Upper lobe of left lung (tissue), 6 donors: ENCODE measurements around the gene TNNT2. TPM values are rescaled to one million over a fixed set of nuclear protein-coding genes. Genes with fewer than 3 reads are reported as not detected.

ENCODE experiments used
- ATAC-seq, 2 donors: fragments of 200-7000 bp; cut with Tn5 transposase; one replicate each; pipeline ENCODE4 v1.9.1; 2022; ENCODE audit warnings: mild to moderate bottlenecking in 2 of 2, moderate library complexity in 2 of 2; ENCODE audit not compliant: low FRiP score in 2 of 2
- DNase-seq, 2 donors: peaks; one replicate each; pipeline ENCODE4 v3.0.0-alpha.2; 2019 to 2020
- H3K27ac ChIP-seq, 4 donors: fragments of 200-600 bp; sonication (generic); one replicate each; pipeline ENCODE4 v1.5.1; 2016 to 2019
- H3K27me3 ChIP-seq, 4 donors: fragments of 200-600 bp; sonication (generic); one replicate each; pipeline ENCODE4 v1.5.1; 2017 to 2019
- H3K36me3 ChIP-seq, 4 donors: fragments of 200-600 bp; sonication (generic); one replicate each; pipeline ENCODE4 v1.5.1; 2016 to 2019
- H3K4me1 ChIP-seq, 4 donors: fragments of 200-600 bp; sonication (generic); one replicate each; pipeline ENCODE4 v1.5.1; 2018 to 2019
- H3K4me3 ChIP-seq, 4 donors: fragments of 200-600 bp; sonication (generic); one replicate each; pipeline ENCODE4 v1.5.1; 2017 to 2019; ENCODE audit warnings: mild to moderate bottlenecking in 2 of 4, moderate library complexity in 1 of 4
- H3K9me3 ChIP-seq, 4 donors: fragments of 200-600 bp; sonication (generic); one replicate each; pipeline ENCODE4 v1.5.1; 2018 to 2019
- EP300 ChIP-seq, 4 donors: sonication (generic); formaldehyde crosslinking; IDR thresholded peaks; one replicate each; pipeline ENCODE4 v1.5.1; 2017; ENCODE audit warnings: antibody characterized with exemption in 4 of 4, control low read depth in 2 of 4
- POLR2A ChIP-seq, 4 donors: fragments of 450-650 bp; IDR thresholded peaks; one replicate each; pipeline ENCODE4 v1.5.1; 2016 to 2017; ENCODE audit warnings: antibody characterized with exemption in 4 of 4, mild to moderate bottlenecking in 2 of 4
- POLR2AphosphoS5 ChIP-seq, 2 donors: sonication (generic); formaldehyde crosslinking; IDR thresholded peaks; one replicate each; pipeline ENCODE4 v1.5.1; 2017; ENCODE audit warnings: antibody characterized with exemption in 2 of 2
- WGBS, 2 donors: methylation state at CpG; one replicate each; pipeline ENCODE4 v1.1.5; 2017 to 2018; 5-methylcytosine and 5-hydroxymethylcytosine counted together
- total RNA-seq, 6 donors: library from RNA; depleted of rRNA in 4 of 6; stranded (reverse); fragments of >200 nt in 4 of 6; gene quantifications; one replicate each; pipeline versions ENCODE4 v1.1.0 to v1.2.1, GENCODE V29; 2016 to 2021
- TF ChIP-seq, protein P1 (sequence below), 6 experiments: fragments of 450-650 bp in 4 of 6; fragments of 200-600 bp in 2 of 6; sonication (generic) in 2 of 6; IDR thresholded peaks; one replicate each; pipeline ENCODE4 v1.5.1; 2016 to 2019; ENCODE audit warnings: antibody characterized with exemption in 6 of 6
- donor health status: DM: no; HTN: no; CAD: no; lungs with moderate emphysema.
- donor health status: DM: no; HTN: yes; CAD: no; lungs with severe emphysema.

Gene TNNT2
- total RNA-seq, 6 donors from 2014 or later = 2.0 to 31.4 (median 6.4) TPM

- DNase-seq = no peak
- H3K9me3 ChIP-seq = no peaks in the 10 kb centered on the region
- no peaks in the 10 kb centered on the region for H3K27me3 ChIP-seq
- no peak for ATAC-seq
- H3K4me1 ChIP-seq = peaks cover 0 to 18% (median 9%) of the 10 kb centered on the region in 4 donors
- TF ChIP-seq, protein P1, sequence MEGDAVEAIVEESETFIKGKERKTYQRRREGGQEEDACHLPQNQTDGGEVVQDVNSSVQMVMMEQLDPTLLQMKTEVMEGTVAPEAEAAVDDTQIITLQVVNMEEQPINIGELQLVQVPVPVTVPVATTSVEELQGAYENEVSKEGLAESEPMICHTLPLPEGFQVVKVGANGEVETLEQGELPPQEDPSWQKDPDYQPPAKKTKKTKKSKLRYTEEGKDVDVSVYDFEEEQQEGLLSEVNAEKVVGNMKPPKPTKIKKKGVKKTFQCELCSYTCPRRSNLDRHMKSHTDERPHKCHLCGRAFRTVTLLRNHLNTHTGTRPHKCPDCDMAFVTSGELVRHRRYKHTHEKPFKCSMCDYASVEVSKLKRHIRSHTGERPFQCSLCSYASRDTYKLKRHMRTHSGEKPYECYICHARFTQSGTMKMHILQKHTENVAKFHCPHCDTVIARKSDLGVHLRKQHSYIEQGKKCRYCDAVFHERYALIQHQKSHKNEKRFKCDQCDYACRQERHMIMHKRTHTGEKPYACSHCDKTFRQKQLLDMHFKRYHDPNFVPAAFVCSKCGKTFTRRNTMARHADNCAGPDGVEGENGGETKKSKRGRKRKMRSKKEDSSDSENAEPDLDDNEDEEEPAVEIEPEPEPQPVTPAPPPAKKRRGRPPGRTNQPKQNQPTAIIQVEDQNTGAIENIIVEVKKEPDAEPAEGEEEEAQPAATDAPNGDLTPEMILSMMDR (IDR thresholded peaks at IDR 0.05) = no peak
- TF ChIP-seq POLR2AphosphoS5 (IDR thresholded peaks at IDR 0.05) (no peak), EP300 (IDR thresholded peaks at IDR 0.05) (no peak), POLR2A (IDR thresholded peaks at IDR 0.05) (no peak)
- no peaks in the 10 kb centered on the region for H3K36me3 ChIP-seq
- H3K4me3 ChIP-seq = no peak overlapping the region
- 51 to 52% methylated on average over 4 of the region's 4 CpGs for WGBS, 2 donors
- no peak overlapping the region for H3K27ac ChIP-seq
Measured at GRCh38 chr1:201376107-201376463, 1.4 kb downstream of the TNNT2 start.

GRCh38 chr1:201375169-201375568 is 2.3 kb downstream of the TNNT2 start:
- Histone ChIP-seq H3K4me3 (no peak overlapping the region), H3K4me1 (peaks cover 0 to 9% (median 5%) of the 10 kb centered on the region in 4 donors), H3K36me3 (no peaks in the 10 kb centered on the region), H3K9me3 (no peaks in the 10 kb centered on the region), H3K27ac (no peak overlapping the region), H3K27me3 (no peaks in the 10 kb centered on the region)
- TF ChIP-seq, protein P1 (IDR thresholded peaks at IDR 0.05) = no peak
- TF ChIP-seq POLR2A (IDR thresholded peaks at IDR 0.05) (no peak), EP300 (IDR thresholded peaks at IDR 0.05) (no peak), POLR2AphosphoS5 (IDR thresholded peaks at IDR 0.05) (no peak)
- no peak for DNase-seq
- no peak for ATAC-seq
- WGBS, 2 donors = 55 to 76% methylated on average over 4 of the region's 4 CpGs

DNA sequence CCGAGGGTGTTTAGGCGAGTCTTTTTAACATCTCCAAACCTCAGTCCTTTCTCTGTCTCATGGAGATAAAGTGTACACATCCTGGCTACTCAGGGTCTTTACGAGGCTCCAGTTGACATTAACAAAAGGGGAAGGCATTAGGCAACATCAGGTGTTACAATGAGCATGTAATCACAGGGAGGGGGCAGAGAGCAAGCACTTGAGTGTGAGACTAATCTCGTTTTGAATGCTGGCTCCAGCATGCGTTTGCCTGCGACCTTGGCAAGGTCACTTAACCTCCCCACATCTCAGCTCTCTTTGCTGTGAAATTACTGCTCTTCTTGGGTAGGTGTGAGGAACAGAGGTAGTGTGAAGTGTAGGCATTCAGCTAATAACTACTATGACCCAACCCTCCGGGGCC is 3.1 kb downstream of the TNNT2 start:
- no peak overlapping the region for H3K27ac ChIP-seq
- 38 to 44% methylated on average over 7 of the region's 7 CpGs for WGBS, 2 donors
- ATAC-seq (no peak), DNase-seq (no peak)
- no peaks in the 10 kb centered on the region for H3K27me3 ChIP-seq
- H3K9me3 ChIP-seq = no peaks in the 10 kb centered on the region
- H3K36me3 ChIP-seq = no peaks in the 10 kb centered on the region
- TF ChIP-seq, protein P1 (IDR thresholded peaks at IDR 0.05) = no peak
- TF ChIP-seq POLR2AphosphoS5 (IDR thresholded peaks at IDR 0.05) = no peak
- TF ChIP-seq POLR2A (IDR thresholded peaks at IDR 0.05) = no peak
- H3K4me3 ChIP-seq = no peak overlapping the region
- H3K4me1 ChIP-seq = peaks cover 0 to 9% (median 2%) of the 10 kb centered on the region in 4 donors

DNA sequence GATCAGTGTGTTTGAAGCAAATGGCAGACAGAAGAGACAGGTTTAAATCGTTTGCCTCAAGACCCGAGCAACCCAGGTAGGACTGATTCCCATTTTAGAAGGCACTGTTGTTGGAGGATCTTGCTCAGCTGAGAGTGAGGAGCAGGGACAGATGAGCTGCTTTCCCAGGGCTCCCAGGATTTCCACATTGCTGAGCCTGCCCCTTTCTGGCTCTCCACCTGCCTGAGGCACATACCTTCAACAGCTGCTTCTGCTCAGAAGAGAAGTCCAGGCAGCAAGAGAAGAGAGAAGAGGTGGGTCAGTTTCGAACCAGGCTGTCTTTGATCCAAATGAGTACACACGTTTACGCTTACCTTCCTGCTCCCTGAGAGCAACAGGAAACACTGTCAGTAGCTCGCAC is 5.7 kb downstream of the TNNT2 start:
- WGBS, 2 donors = 66 to 73% methylated on average over 5 to 6 of the region's 6 CpGs
- no peak for ATAC-seq
- H3K27me3 ChIP-seq = no peaks in the 10 kb centered on the region
- TF ChIP-seq POLR2A (IDR thresholded peaks at IDR 0.05) (no peak), POLR2AphosphoS5 (IDR thresholded peaks at IDR 0.05) (no peak)
- peaks cover 0 to 4% (median 0%) of the 10 kb centered on the region in 4 donors for H3K4me1 ChIP-seq
- no peak overlapping the region for H3K27ac ChIP-seq
- no peak overlapping the region for H3K4me3 ChIP-seq
- DNase-seq = no peak
- no peaks in the 10 kb centered on the region for H3K36me3 ChIP-seq
- H3K9me3 ChIP-seq = no peaks in the 10 kb centered on the region

DNA sequence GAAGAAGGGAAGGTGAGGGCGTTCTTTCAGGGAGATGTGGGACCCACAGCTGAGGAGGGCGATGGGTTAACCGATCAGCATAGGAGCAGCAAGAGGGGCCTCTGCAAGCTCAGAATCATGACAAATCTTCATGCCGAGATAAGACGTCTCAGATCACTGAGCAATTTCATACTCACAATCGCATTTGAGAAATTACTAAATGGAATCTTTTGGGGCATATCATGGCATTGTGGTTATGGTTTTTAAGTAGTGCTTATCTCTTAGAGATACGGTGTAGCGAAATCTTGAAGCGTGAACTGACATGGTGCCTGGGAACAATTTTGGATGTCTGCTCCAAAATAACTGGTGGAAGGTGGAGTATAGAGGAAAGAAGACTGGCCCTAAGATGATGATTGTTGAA is 6.2 kb downstream of the TNNT2 start:
- H3K36me3 ChIP-seq = no peaks in the 10 kb centered on the region
- no peaks in the 10 kb centered on the region for H3K27me3 ChIP-seq
- DNase-seq (no peak), ATAC-seq (no peak)
- H3K4me3 ChIP-seq = no peak overlapping the region
- peaks cover 0 to 4% (median 0%) of the 10 kb centered on the region in 4 donors for H3K4me1 ChIP-seq
- H3K27ac ChIP-seq = no peak overlapping the region
- no peaks in the 10 kb centered on the region for H3K9me3 ChIP-seq
- 90 to 91% methylated on average over 9 of the region's 9 CpGs for WGBS, 2 donors
- TF ChIP-seq EP300 (IDR thresholded peaks at IDR 0.05) = no peak
- TF ChIP-seq, protein P1 (IDR thresholded peaks at IDR 0.05) = no peak
- no peak for TF ChIP-seq POLR2A (IDR thresholded peaks at IDR 0.05)
- TF ChIP-seq POLR2AphosphoS5 (IDR thresholded peaks at IDR 0.05) = no peak
